Breast epithelium (tissue), 4 donors: ENCODE measurements around the gene ZNF407. TPM values are rescaled to one million over a fixed set of nuclear protein-coding genes. Genes with fewer than 3 reads are reported as not detected.

ENCODE experiments used
- DNase-seq, 2 donors: peaks; one replicate each; pipeline ENCODE4 v3.0.0-alpha.2; 2019; ENCODE audit warnings: low spot score in 2 of 2
- H3K27ac ChIP-seq, 2 donors: fragments of 200-600 bp; sonication (generic) in 1 of 2; one replicate each; pipeline ENCODE4 v1.5.1; 2016 to 2019; ENCODE audit warnings: mild to moderate bottlenecking in 1 of 2
- H3K27me3 ChIP-seq, 2 donors: fragments of 200-600 bp; sonication (generic) in 1 of 2; one replicate each; pipeline versions ENCODE4 v1.5.1 to v1.6.0; 2017 to 2019; ENCODE audit warnings: control low read depth in 1 of 2, mild to moderate bottlenecking in 1 of 2
- H3K36me3 ChIP-seq: fragments of 200-600 bp; one replicate; pipeline ENCODE4 v1.5.1; 2019
- H3K4me1 ChIP-seq, 2 donors: fragments of 200-600 bp; sonication (generic); one replicate each; pipeline ENCODE4 v1.5.1; 2016 to 2019; ENCODE audit warnings: control low read depth in 1 of 2
- H3K4me3 ChIP-seq, 3 donors: fragments of 200-600 bp; sonication (generic); 1 replicate in 2 of 3; 2 replicates in 1 of 3; pipeline ENCODE4 v1.5.1; 2016 to 2019; ENCODE audit warnings: mild to moderate bottlenecking in 3 of 3, moderate library complexity in 2 of 3
- H3K9me3 ChIP-seq, 2 donors: fragments of 200-600 bp; sonication (generic) in 1 of 2; one replicate each; pipeline ENCODE4 v1.5.1; 2016 to 2019; ENCODE audit warnings: control low read depth in 1 of 2
- CTCF ChIP-seq, 3 donors: fragments of 450-650 bp; IDR thresholded peaks; one replicate each; pipeline ENCODE4 v1.5.1; 2016 to 2017; ENCODE audit warnings: antibody characterized with exemption in 3 of 3, mild to moderate bottlenecking in 3 of 3, moderate library complexity in 3 of 3
- POLR2A ChIP-seq: fragments of 450-650 bp; IDR thresholded peaks from one replicate; pipeline ENCODE4 v1.6.1; 2016; ENCODE audit warnings: antibody characterized with exemption, mild to moderate bottlenecking, moderate library complexity
- POLR2AphosphoS5 ChIP-seq, 3 donors: sonication (generic); formaldehyde crosslinking; IDR thresholded peaks; one replicate each; pipeline ENCODE4 v1.6.1; 2017; ENCODE audit warnings: antibody characterized with exemption in 3 of 3
- intact Hi-C: fragments of 100-400 bp; cut with DNase I; formaldehyde crosslinking; loops from one replicate; pipeline ENCODE4 v1.15.1; 2023; ENCODE audit warnings: low total_unique reads
- total RNA-seq, 3 donors: library from RNA; depleted of rRNA; stranded (reverse); fragments of >200 nt; gene quantifications; one replicate each; pipeline ENCODE4 v1.1.0, GENCODE V29; 2016

Gene ZNF407
- total RNA-seq, 3 donors from 2014 or later: 14.9 to 30.1 (median 22.3) TPM

- Histone ChIP-seq H3K9me3 (no peaks in the 10 kb centered on the region), H3K36me3 (no peaks in the 10 kb centered on the region), H3K27me3 (no peaks in the 10 kb centered on the region), H3K4me1 (no peaks in the 10 kb centered on the region), H3K4me3 (no peak overlapping the region), H3K27ac (no peak overlapping the region)
- no peak for DNase-seq
- TF ChIP-seq CTCF (IDR thresholded peaks at IDR 0.05) (no peak), POLR2AphosphoS5 (IDR thresholded peaks at IDR 0.05) (no peak), POLR2A (no peak)
- intact Hi-C loops: no loop called here
These were observed 207.0 kb downstream of the ZNF407 start for GRCh38 chr18:74804677-74805076.

DNA sequence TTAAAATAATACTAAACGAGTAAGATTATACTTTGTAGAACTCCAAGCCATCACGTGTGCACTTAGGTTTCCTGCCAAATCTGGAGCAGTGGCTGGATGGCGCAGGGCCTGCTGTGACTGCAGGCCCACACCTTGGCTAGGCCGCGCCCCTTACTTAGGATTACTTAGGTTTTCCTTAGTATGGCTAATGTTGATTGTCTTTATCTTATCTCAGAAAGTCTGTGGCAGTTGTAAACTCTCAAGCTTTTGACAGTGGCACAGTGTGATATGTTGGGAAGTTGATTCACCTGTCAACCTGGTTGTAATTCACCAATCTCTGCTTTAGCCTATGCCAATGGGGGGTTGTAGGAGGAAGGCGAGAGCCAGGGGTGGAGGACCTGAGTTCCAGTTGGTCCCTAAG is 208.4 kb downstream of the ZNF407 start:
- H3K36me3 ChIP-seq: no peaks in the 10 kb centered on the region
- no peaks in the 10 kb centered on the region for H3K27me3 ChIP-seq
- no peak overlapping the region for H3K4me3 ChIP-seq
- H3K9me3 ChIP-seq: no peaks in the 10 kb centered on the region
- TF ChIP-seq POLR2A (no peak), POLR2AphosphoS5 (IDR thresholded peaks at IDR 0.05) (no peak)
- H3K4me1 ChIP-seq: no peaks in the 10 kb centered on the region
- intact Hi-C loops: no loop called here
- no peak for DNase-seq
- H3K27ac ChIP-seq: no peak overlapping the region

GRCh38 chr18:74806700-74807416 is 209.2 kb downstream of the ZNF407 start:
- Histone ChIP-seq H3K9me3 (no peaks in the 10 kb centered on the region), H3K36me3 (no peaks in the 10 kb centered on the region), H3K4me1 (no peaks in the 10 kb centered on the region), H3K4me3 (no peak overlapping the region), H3K27me3 (no peaks in the 10 kb centered on the region), H3K27ac (no peak overlapping the region)
- TF ChIP-seq CTCF (IDR thresholded peaks at IDR 0.05) (no peak), POLR2A (no peak), POLR2AphosphoS5 (IDR thresholded peaks at IDR 0.05) (no peak)
- intact Hi-C loops: no loop called here
- DNase-seq: no peak

- no peak overlapping the region for H3K27ac ChIP-seq
- no peak overlapping the region for H3K4me3 ChIP-seq
- intact Hi-C loops: no loop called here
These were observed 219.9 kb downstream of the ZNF407 start for GRCh38 chr18:74817576-74817975.

GRCh38 chr18:74818516-74819175 is 221.0 kb downstream of the ZNF407 start:
- Histone ChIP-seq H3K27ac (no peak overlapping the region), H3K9me3 (no peaks in the 10 kb centered on the region), H3K36me3 (no peaks in the 10 kb centered on the region), H3K4me1 (no peaks in the 10 kb centered on the region), H3K4me3 (no peak overlapping the region), H3K27me3 (no peaks in the 10 kb centered on the region)
- TF ChIP-seq POLR2A: no peak
- no peak for TF ChIP-seq CTCF (IDR thresholded peaks at IDR 0.05)
- TF ChIP-seq POLR2AphosphoS5 (IDR thresholded peaks at IDR 0.05): no peak
- no peak for DNase-seq
- intact Hi-C loops: no loop called here

More at GRCh38 chr18:74817576-74817975, 219.9 kb downstream of the ZNF407 start:
- no peak for DNase-seq
- Histone ChIP-seq H3K36me3 (no peaks in the 10 kb centered on the region), H3K27me3 (no peaks in the 10 kb centered on the region), H3K9me3 (no peaks in the 10 kb centered on the region), H3K4me1 (no peaks in the 10 kb centered on the region)
- TF ChIP-seq POLR2AphosphoS5 (IDR thresholded peaks at IDR 0.05) (no peak), CTCF (IDR thresholded peaks at IDR 0.05) (no peak), POLR2A (no peak)
